Measurements from ENCODE around the gene ATP11A. TPM values are rescaled to one million over a fixed set of nuclear protein-coding genes. Genes with fewer than 3 reads are reported as not detected.

ATP11A gene
- total RNA-seq, 2 donors from 2014 or later: 10.9 to 89.3 TPM

DNA sequence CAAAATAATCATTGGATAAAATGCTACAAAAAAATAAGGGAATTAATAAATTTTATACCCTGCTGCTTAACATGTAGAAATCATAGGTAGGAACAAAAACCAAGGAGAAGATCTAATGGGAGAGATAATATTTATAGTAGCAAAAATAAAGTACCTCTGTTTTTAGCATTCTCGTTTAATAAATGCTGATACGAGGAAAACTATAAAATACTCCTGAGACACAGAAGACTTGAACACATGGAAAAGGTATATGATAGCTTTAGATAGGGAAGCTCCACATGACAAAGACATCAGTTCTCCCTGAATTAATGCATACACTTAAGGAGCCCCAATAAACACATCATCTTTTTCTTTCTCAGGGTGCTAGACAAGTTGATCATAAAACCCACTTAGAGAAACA is 234.5 kb downstream of the ATP11A start:
- no peak overlapping the region for H3K27ac ChIP-seq
- no peaks in the 10 kb centered on the region for H3K36me3 ChIP-seq
- H3K9me3 ChIP-seq: no peaks in the 10 kb centered on the region
- no peak overlapping the region for H3K4me3 ChIP-seq
- intact Hi-C loops (cut with DNase I): no loop called here
- no peaks in the 10 kb centered on the region for H3K4me1 ChIP-seq (replicated peaks)
- WGBS: 66% methylated on average over 2 of the region's 2 CpGs
- no peak for TF ChIP-seq POLR2A (IDR thresholded peaks at IDR 0.05)
- no peak for TF ChIP-seq CTCF (IDR thresholded peaks at IDR 0.05)
- TF ChIP-seq POLR2AphosphoS5 (IDR thresholded peaks at IDR 0.05): no peak
- DNase-seq (ENCODE audit: low spot score): no peak
- no peaks in the 10 kb centered on the region for H3K27me3 ChIP-seq (replicated peaks; ENCODE audit: insufficient read depth)

DNA sequence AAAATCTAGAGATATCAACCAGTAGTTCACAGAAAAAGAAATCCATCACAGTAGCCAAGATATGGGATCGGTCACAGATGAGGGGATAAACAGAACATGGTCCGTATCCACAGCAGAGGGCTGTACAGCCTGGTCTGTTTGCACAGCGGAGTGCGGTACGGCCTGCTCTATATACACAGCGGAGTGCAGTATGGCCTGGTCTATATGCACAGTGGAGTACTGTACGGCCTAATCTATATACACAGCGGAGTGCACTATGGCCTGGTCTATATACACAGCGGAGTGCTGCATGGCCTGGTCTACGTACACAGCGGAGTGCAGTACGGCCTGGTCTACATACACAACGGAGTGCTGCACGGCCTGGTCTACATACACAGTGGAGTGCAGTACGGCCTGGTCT is 236.2 kb downstream of the ATP11A start:
- 95% methylated on average over 15 of the region's 15 CpGs for WGBS
- Histone ChIP-seq H3K9me3 (no peaks in the 10 kb centered on the region), H3K4me3 (no peak overlapping the region), H3K4me1 (replicated peaks) (no peaks in the 10 kb centered on the region), H3K27ac (no peak overlapping the region), H3K27me3 (replicated peaks; ENCODE audit: insufficient read depth) (no peaks in the 10 kb centered on the region), H3K36me3 (no peaks in the 10 kb centered on the region)
- intact Hi-C loops (cut with DNase I): no loop called here
- DNase-seq (ENCODE audit: low spot score): no peak
- no peak for TF ChIP-seq POLR2AphosphoS5 (IDR thresholded peaks at IDR 0.05)
- no peak for TF ChIP-seq POLR2A (IDR thresholded peaks at IDR 0.05)
- TF ChIP-seq CTCF (IDR thresholded peaks at IDR 0.05): no peak

- WGBS: 95% methylated on average over 5 of the region's 5 CpGs
- intact Hi-C loops (cut with DNase I): no loop called here
- TF ChIP-seq POLR2A (IDR thresholded peaks at IDR 0.05) (no peak), CTCF (IDR thresholded peaks at IDR 0.05) (no peak), POLR2AphosphoS5 (IDR thresholded peaks at IDR 0.05) (no peak)
- Histone ChIP-seq H3K4me3 (no peak overlapping the region), H3K36me3 (no peaks in the 10 kb centered on the region), H3K27ac (no peak overlapping the region), H3K4me1 (replicated peaks) (no peaks in the 10 kb centered on the region), H3K27me3 (replicated peaks; ENCODE audit: insufficient read depth) (no peaks in the 10 kb centered on the region), H3K9me3 (no peaks in the 10 kb centered on the region)
- DNase-seq (ENCODE audit: low spot score): no peak
Measured at GRCh38 chr13:112926993-112927392, 237.2 kb downstream of the ATP11A start.

DNA sequence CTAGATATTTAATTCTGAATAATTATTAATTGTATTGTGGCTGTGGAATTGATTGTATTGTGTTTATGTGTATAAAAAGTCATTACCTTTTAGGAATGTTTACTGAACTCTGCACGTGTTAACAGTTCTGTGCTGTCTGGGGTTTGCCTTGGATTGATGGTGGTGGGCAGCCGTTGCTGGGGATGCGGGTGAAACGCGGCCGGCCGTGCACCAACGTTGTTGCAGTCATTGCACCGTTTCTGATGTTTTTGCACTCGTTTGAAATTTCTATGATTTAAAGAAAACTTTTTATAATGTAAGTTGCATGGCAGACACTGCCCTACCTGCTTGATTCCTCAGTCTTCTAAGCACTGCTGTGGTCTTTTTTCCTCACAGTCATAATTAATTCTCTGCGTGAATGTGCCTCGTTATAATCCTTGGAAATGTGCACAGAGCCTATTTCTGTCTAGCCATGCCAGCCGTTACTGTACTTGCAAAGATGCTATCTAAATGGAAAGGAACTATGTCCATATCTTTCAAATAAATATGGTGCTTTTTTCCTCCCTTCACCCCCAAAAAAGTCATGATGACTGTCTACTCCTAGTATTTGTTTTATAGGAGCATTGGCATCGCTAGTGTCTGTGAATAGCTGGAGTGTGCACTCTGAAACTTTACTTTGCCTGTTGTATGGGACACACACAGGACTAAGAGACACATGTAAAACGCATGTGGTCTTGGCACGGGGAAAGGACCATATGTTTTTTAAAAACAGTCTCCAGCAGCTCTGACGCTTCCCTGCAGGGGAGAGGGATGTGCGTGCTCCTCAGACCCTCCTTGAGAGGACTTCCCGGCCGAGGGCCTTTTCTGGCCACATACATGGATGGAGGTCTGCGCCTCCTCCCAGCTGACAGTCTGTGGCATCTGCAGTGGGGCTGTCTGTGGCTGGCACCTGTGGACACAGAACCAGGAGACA is 238.5 kb downstream of the ATP11A start:
- no peak for DNase-seq (ENCODE audit: low spot score)
- H3K36me3 ChIP-seq: no peaks in the 10 kb centered on the region
- H3K4me1 ChIP-seq (replicated peaks): no peaks in the 10 kb centered on the region
- intact Hi-C loops (cut with DNase I): no loop called here
- TF ChIP-seq CTCF (IDR thresholded peaks at IDR 0.05) (no peak), POLR2AphosphoS5 (IDR thresholded peaks at IDR 0.05) (no peak), POLR2A (IDR thresholded peaks at IDR 0.05) (no peak)
- no peak overlapping the region for H3K27ac ChIP-seq
- no peaks in the 10 kb centered on the region for H3K9me3 ChIP-seq
- no peaks in the 10 kb centered on the region for H3K27me3 ChIP-seq (replicated peaks; ENCODE audit: insufficient read depth)
- WGBS: 66% methylated on average over 21 of the region's 21 CpGs
- no peak overlapping the region for H3K4me3 ChIP-seq
